8988T (cell line): ENCODE measurements around the gene NAPEPLD.
"Not testable (repeated sequence)": the region's sequence is repeated elsewhere in the genome, so short reads cannot be mapped to it uniquely, and the experiment has no call there.

Experiments
- DNase-seq: peaks from one replicate; pipeline ENCODE4 v3.0.0; 2011

NAPEPLD gene

DNA sequence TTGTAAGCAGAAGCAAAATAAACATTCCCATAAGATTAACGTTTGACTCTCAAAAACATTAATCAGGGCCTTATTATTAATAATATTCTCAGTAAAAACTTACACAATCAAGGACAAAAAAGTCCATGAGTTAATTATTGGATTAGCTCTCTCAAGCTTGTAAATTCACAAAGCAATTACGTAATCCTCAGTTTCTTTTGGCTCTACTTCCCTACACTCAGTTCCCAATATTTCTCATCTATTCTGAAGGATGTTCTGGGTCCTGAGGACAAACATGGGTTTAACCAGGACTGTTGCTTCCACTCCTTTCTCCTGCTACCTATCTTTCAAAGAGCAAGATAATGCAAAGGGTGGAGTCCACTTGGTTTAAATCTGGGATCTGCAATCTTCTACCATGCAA, 89.4 kb downstream of the NAPEPLD start:
- DNase-seq: no peak

GRCh38 chr7:103058122-103058521, 90.8 kb downstream of the NAPEPLD start:
- DNase-seq: no peak

DNA sequence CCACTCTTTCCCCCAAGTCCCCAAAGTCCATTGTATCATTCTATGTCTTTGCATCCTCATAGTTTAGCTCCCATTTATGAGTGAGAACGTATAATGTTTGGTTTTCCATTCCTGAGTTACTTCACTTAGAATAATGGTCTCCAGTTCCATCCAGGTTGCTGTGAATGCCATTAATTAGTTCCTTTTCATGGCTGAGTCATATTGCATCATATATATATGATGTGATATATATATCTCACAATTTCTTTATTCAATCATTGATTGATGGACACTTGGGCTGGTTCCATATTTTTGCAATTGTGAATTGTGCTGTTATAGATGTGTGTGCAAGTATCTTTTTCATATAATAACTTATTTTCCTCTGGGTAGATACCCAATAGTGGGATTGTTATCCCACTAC, 92.9 kb downstream of the NAPEPLD start:
- DNase-seq: not testable (repeated sequence)

- no peak for DNase-seq
Measured at GRCh38 chr7:103051519-103051918, 97.4 kb downstream of the NAPEPLD start.
